Liver (tissue), 9 donors: ENCODE results near the gene THEMIS. TPM values are rescaled to one million over a fixed set of nuclear protein-coding genes. Genes with fewer than 3 reads are reported as not detected.

Source experiments
- DNase-seq: peaks from one replicate; pipeline ENCODE4 v3.0.0-alpha.2; 2017; ENCODE audit warnings: low spot score
- H3K27ac ChIP-seq, 2 donors: one replicate each; pipeline ENCODE4 v1.7.0; 2013; ENCODE audit warnings: inconsistent platforms in 2 of 2, low read length in 2 of 2, control low read depth in 1 of 2, low read depth in 1 of 2, mild to moderate bottlenecking in 1 of 2
- H3K27me3 ChIP-seq, 4 donors: one replicate each; pipeline versions ENCODE4 v1.6.1 to v1.7.0; 2013; ENCODE audit warnings: low read length in 3 of 4, inconsistent platforms in 1 of 4, mild to moderate bottlenecking in 1 of 4, moderate library complexity in 1 of 4; ENCODE audit not compliant: control insufficient read depth in 4 of 4, insufficient read depth in 4 of 4
- H3K36me3 ChIP-seq, 4 donors: one replicate each; pipeline versions ENCODE4 v1.6.1 to v1.7.0; 2013; ENCODE audit warnings: low read length in 3 of 4, mild to moderate bottlenecking in 3 of 4, low read depth in 1 of 4, moderate library complexity in 1 of 4; ENCODE audit not compliant: control insufficient read depth in 4 of 4, insufficient read depth in 3 of 4
- H3K4me1 ChIP-seq, 4 donors: one replicate each; pipeline versions ENCODE4 v1.6.1 to v1.7.0; 2013; ENCODE audit warnings: low read length in 3 of 4, mild to moderate bottlenecking in 3 of 4, moderate library complexity in 1 of 4; ENCODE audit not compliant: control insufficient read depth in 4 of 4, insufficient read depth in 4 of 4
- H3K4me3 ChIP-seq, 3 donors: one replicate each; pipeline versions ENCODE4 v1.6.1 to v1.7.0; 2013; ENCODE audit warnings: low read length in 3 of 3, control low read depth in 1 of 3, low read depth in 1 of 3, mild to moderate bottlenecking in 1 of 3
- H3K9ac ChIP-seq, 2 donors: one replicate each; pipeline ENCODE4 v1.7.0; 2013; ENCODE audit warnings: low read length in 2 of 2, mild to moderate bottlenecking in 2 of 2, moderate library complexity in 2 of 2, control low read depth in 1 of 2, low read depth in 1 of 2
- H3K9me3 ChIP-seq, 4 donors: one replicate each; pipeline versions ENCODE4 v1.6.1 to v1.7.0; 2013; ENCODE audit warnings: low read length in 3 of 4; ENCODE audit not compliant: control insufficient read depth in 4 of 4
- EGR1 ChIP-seq, 2 donors: IDR thresholded peaks; 2 replicates each; pipeline ENCODE4 v1.6.1; 2016 to 2018; ENCODE audit warnings: antibody characterized with exemption in 2 of 2, low read depth in 2 of 2
- FOXA1 ChIP-seq: IDR thresholded peaks from 2 replicates; pipeline ENCODE4 v1.6.1; 2016; ENCODE audit warnings: antibody characterized with exemption
- FOXA2 ChIP-seq: IDR thresholded peaks from 2 replicates; pipeline ENCODE4 v1.6.1; 2016; ENCODE audit warnings: antibody characterized with exemption
- GABPA ChIP-seq, 2 donors: IDR thresholded peaks in 1 of 2; conservative IDR thresholded peaks in 1 of 2; 2 replicates each; pipeline ENCODE4 v1.6.1; 2016; ENCODE audit warnings: antibody characterized with exemption in 2 of 2, mild to moderate bottlenecking in 1 of 2, moderate library complexity in 1 of 2
- HNF4A ChIP-seq, 2 donors: conservative IDR thresholded peaks; 2 replicates each; pipeline ENCODE4 v1.6.1; 2016; ENCODE audit warnings: antibody characterized with exemption in 2 of 2, mild to moderate bottlenecking in 2 of 2
- HNF4G ChIP-seq: IDR thresholded peaks from 2 replicates; pipeline ENCODE4 v1.6.1; 2016; ENCODE audit warnings: antibody characterized with exemption
- JUND ChIP-seq, 2 donors: IDR thresholded peaks; 2 replicates each; pipeline ENCODE4 v1.6.1; 2016; ENCODE audit warnings: antibody characterized with exemption in 2 of 2
- NR2F2 ChIP-seq: IDR thresholded peaks from 2 replicates; pipeline ENCODE4 v1.6.1; 2016; ENCODE audit warnings: antibody characterized with exemption
- RAD21 ChIP-seq, 2 donors: IDR thresholded peaks; 2 replicates each; pipeline ENCODE4 v1.6.1; 2016; ENCODE audit warnings: antibody characterized with exemption in 2 of 2, mild to moderate bottlenecking in 2 of 2
- RXRA ChIP-seq, 2 donors: IDR thresholded peaks; 2 replicates each; pipeline ENCODE4 v1.6.1; 2017 to 2018; ENCODE audit warnings: antibody characterized with exemption in 2 of 2, mild to moderate bottlenecking in 1 of 2
- SP1 ChIP-seq: IDR thresholded peaks from 2 replicates; pipeline ENCODE4 v1.6.1; 2018; ENCODE audit warnings: antibody characterized with exemption, mild to moderate bottlenecking
- TAF1 ChIP-seq: conservative IDR thresholded peaks from 2 replicates; pipeline ENCODE4 v1.6.1; 2016; ENCODE audit warnings: antibody characterized with exemption, mild to moderate bottlenecking
- YY1 ChIP-seq: IDR thresholded peaks from 2 replicates; pipeline ENCODE4 v1.6.1; 2016; ENCODE audit warnings: antibody characterized with exemption, mild to moderate bottlenecking
- WGBS: extraction: QIAGEN DNeasy Blood & Tissue Kit; methylation state at CpG from one replicate; pipeline ENCODE4 v1.1.7; 2013; 5-methylcytosine and 5-hydroxymethylcytosine counted together
- polyA plus RNA-seq, 2 donors: library from polyadenylated mRNA; stranded (reverse) in 1 of 2; unstranded in 1 of 2; fragments of 200-250 nt in 1 of 2; fragments of >200 nt in 1 of 2; fragmentation: Nextera tagmentation in 1 of 2; extraction: Ambion mirVana in 1 of 2; gene quantifications; one replicate each; pipeline versions ENCODE4 v1.2.1 to v1.2.3, GENCODE V29; 2013 to 2015
- total RNA-seq, 2 donors: library from RNA; depleted of rRNA; stranded (reverse); fragments of >200 nt; gene quantifications; one replicate each; pipeline ENCODE4 v1.2.3, GENCODE V29; 2014
- TF ChIP-seq, protein P1 (sequence below): fragments of 150-350 bp; IDR thresholded peaks from 2 replicates; pipeline ENCODE4 v1.5.1; 2017; ENCODE audit warnings: improper control_type of control experiment, low read depth, low read length; ENCODE audit not compliant: missing input control
- TF ChIP-seq, protein P2 (sequence below): IDR thresholded peaks from 2 replicates; pipeline ENCODE4 v1.6.1; 2016; ENCODE audit warnings: antibody characterized with exemption
- TF ChIP-seq, protein P3 (sequence below): IDR thresholded peaks from 2 replicates; pipeline ENCODE4 v1.6.1; 2016; ENCODE audit warnings: antibody characterized with exemption
- TF ChIP-seq, protein P4 (sequence below): IDR thresholded peaks from 2 replicates; pipeline ENCODE4 v1.6.1; 2016; ENCODE audit warnings: antibody characterized with exemption, mild to moderate bottlenecking
- TF ChIP-seq, protein P5 (sequence below): IDR thresholded peaks from 2 replicates; pipeline ENCODE4 v1.6.1; 2016; ENCODE audit warnings: antibody characterized with exemption
- donor health status: healthy.
- donor health status: healthy.
- donor health status: healthy.
- donor health status: healthy.
- donor health status: healthy.

THEMIS gene
- total and polyA plus RNA-seq, 4 donors, result 0.05 to 0.59 (median 0.21) TPM

DNA sequence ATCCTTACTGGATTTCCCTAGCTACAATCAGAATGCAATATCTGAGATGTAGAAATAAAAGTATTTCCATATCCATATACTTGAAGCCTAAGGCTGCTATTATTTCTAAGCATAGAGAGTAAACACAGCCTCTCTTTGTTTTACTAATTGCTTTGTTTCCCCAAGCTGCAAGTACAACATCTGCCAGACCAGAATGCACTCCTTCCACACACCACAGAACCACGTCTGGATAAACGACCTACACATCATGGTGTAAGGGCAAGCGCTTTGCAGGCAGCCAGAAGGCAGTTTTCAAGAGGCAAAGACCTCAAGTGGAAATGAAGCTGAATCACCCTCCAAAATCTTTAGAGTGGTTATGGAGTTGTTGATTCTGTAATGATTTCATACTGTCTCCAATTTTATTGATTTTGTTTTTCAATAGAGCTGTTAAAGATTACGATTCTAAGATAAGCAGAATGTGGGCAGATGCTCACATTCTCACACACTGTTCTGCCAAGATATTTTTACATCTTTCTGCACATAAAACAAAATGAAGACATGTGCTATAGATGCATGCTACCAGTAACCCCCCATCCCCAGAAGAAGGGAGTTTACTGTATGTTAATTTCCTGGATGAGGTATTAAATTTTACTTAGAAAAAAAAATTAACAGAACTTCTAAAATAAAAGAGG, 88.8 kb downstream of the THEMIS start:
- H3K9me3 ChIP-seq, result no peaks in the 10 kb centered on the region
- H3K4me3 ChIP-seq, result no peak overlapping the region
- 55% methylated on average over 4 of the region's 4 CpGs for WGBS
- no peaks in the 10 kb centered on the region for H3K36me3 ChIP-seq
- no peak overlapping the region for H3K27ac ChIP-seq
- TF ChIP-seq HNF4G, result no peak
- TF ChIP-seq, protein P1, sequence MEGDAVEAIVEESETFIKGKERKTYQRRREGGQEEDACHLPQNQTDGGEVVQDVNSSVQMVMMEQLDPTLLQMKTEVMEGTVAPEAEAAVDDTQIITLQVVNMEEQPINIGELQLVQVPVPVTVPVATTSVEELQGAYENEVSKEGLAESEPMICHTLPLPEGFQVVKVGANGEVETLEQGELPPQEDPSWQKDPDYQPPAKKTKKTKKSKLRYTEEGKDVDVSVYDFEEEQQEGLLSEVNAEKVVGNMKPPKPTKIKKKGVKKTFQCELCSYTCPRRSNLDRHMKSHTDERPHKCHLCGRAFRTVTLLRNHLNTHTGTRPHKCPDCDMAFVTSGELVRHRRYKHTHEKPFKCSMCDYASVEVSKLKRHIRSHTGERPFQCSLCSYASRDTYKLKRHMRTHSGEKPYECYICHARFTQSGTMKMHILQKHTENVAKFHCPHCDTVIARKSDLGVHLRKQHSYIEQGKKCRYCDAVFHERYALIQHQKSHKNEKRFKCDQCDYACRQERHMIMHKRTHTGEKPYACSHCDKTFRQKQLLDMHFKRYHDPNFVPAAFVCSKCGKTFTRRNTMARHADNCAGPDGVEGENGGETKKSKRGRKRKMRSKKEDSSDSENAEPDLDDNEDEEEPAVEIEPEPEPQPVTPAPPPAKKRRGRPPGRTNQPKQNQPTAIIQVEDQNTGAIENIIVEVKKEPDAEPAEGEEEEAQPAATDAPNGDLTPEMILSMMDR, result no peak
- no peak for TF ChIP-seq EGR1 (IDR thresholded peaks at IDR 0.05; ENCODE audit: low read depth in 2 of 2)
- TF ChIP-seq GABPA (IDR thresholded peaks at IDR 0.05 in 1 of 2, conservative IDR thresholded peaks at IDR 0.05 in 1 of 2), result no peak
- TF ChIP-seq RXRA (IDR thresholded peaks at IDR 0.05), result no peak
- TF ChIP-seq SP1, result no peak
- TF ChIP-seq, protein P2, sequence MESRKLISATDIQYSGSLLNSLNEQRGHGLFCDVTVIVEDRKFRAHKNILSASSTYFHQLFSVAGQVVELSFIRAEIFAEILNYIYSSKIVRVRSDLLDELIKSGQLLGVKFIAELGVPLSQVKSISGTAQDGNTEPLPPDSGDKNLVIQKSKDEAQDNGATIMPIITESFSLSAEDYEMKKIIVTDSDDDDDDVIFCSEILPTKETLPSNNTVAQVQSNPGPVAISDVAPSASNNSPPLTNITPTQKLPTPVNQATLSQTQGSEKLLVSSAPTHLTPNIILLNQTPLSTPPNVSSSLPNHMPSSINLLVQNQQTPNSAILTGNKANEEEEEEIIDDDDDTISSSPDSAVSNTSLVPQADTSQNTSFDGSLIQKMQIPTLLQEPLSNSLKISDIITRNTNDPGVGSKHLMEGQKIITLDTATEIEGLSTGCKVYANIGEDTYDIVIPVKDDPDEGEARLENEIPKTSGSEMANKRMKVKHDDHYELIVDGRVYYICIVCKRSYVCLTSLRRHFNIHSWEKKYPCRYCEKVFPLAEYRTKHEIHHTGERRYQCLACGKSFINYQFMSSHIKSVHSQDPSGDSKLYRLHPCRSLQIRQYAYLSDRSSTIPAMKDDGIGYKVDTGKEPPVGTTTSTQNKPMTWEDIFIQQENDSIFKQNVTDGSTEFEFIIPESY, result no peak
- TF ChIP-seq FOXA2, result no peak
- TF ChIP-seq, protein P3, sequence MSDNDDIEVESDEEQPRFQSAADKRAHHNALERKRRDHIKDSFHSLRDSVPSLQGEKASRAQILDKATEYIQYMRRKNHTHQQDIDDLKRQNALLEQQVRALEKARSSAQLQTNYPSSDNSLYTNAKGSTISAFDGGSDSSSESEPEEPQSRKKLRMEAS, result no peak
- no peak for TF ChIP-seq RAD21 (IDR thresholded peaks at IDR 0.05)
- TF ChIP-seq FOXA1, result no peak
- TF ChIP-seq, protein P4, sequence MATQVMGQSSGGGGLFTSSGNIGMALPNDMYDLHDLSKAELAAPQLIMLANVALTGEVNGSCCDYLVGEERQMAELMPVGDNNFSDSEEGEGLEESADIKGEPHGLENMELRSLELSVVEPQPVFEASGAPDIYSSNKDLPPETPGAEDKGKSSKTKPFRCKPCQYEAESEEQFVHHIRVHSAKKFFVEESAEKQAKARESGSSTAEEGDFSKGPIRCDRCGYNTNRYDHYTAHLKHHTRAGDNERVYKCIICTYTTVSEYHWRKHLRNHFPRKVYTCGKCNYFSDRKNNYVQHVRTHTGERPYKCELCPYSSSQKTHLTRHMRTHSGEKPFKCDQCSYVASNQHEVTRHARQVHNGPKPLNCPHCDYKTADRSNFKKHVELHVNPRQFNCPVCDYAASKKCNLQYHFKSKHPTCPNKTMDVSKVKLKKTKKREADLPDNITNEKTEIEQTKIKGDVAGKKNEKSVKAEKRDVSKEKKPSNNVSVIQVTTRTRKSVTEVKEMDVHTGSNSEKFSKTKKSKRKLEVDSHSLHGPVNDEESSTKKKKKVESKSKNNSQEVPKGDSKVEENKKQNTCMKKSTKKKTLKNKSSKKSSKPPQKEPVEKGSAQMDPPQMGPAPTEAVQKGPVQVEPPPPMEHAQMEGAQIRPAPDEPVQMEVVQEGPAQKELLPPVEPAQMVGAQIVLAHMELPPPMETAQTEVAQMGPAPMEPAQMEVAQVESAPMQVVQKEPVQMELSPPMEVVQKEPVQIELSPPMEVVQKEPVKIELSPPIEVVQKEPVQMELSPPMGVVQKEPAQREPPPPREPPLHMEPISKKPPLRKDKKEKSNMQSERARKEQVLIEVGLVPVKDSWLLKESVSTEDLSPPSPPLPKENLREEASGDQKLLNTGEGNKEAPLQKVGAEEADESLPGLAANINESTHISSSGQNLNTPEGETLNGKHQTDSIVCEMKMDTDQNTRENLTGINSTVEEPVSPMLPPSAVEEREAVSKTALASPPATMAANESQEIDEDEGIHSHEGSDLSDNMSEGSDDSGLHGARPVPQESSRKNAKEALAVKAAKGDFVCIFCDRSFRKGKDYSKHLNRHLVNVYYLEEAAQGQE, result no peak
- no peak for TF ChIP-seq HNF4A (conservative IDR thresholded peaks at IDR 0.05)
- TF ChIP-seq, protein P5, sequence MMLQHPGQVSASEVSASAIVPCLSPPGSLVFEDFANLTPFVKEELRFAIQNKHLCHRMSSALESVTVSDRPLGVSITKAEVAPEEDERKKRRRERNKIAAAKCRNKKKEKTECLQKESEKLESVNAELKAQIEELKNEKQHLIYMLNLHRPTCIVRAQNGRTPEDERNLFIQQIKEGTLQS, result no peak
- no peak for TF ChIP-seq TAF1
- TF ChIP-seq NR2F2, result no peak
- no peak for TF ChIP-seq JUND (IDR thresholded peaks at IDR 0.05)
- TF ChIP-seq YY1, result no peak
- H3K9ac ChIP-seq, result no peak overlapping the region
- no peak for DNase-seq
- H3K27me3 ChIP-seq, result peaks cover 0 to 2% (median 0%) of the 10 kb centered on the region in 4 donors
- no peaks in the 10 kb centered on the region for H3K4me1 ChIP-seq
